Stimulated activated CD4-positive, alpha-beta T cell treated with anti-CD3 and anti-CD28 coated beads, Interleukin-2, amount 100 ng/mL, for 24 hours (primary cell): ENCODE data around the gene ABHD13.
"Not testable (repeated sequence)": the region's sequence is repeated elsewhere in the genome, so short reads cannot be mapped to it uniquely, and the experiment has no call there.

ENCODE experiments used
- DNase-seq, 2 donors: peaks; one replicate each; pipeline ENCODE4 v3.0.0-alpha.2; 2020

ABHD13 gene

GRCh38 chr13:108225440-108225839 lies 7.2 kb downstream of the ABHD13 start:
- DNase-seq: no peak

- no peak for DNase-seq
Measured at GRCh38 chr13:108226184-108226583, 8.0 kb downstream of the ABHD13 start.

GRCh38 chr13:108227651-108228272 lies 9.6 kb downstream of the ABHD13 start:
- DNase-seq: peak in 1 of 2 donors; percentile 41

- DNase-seq: no peak
Measured at GRCh38 chr13:108230377-108230776, 12.2 kb downstream of the ABHD13 start.

GRCh38 chr13:108249150-108249549 lies 31.0 kb downstream of the ABHD13 start:
- no peak for DNase-seq

- no peak for DNase-seq
Measured at GRCh38 chr13:108257248-108257647, 39.1 kb downstream of the ABHD13 start.

GRCh38 chr13:108263621-108264355 lies 45.6 kb downstream of the ABHD13 start:
- no peak for DNase-seq

- no peak for DNase-seq
Measured at GRCh38 chr13:108266321-108266990, 48.3 kb downstream of the ABHD13 start.

- no peak for DNase-seq
Measured at GRCh38 chr13:108267347-108267746, 49.2 kb downstream of the ABHD13 start.

- DNase-seq: not testable (repeated sequence)
Measured at GRCh38 chr13:108267855-108268254, 49.7 kb downstream of the ABHD13 start.

GRCh38 chr13:108268466-108269112 lies 50.4 kb downstream of the ABHD13 start:
- DNase-seq: no peak

GRCh38 chr13:108269601-108270328 lies 51.6 kb downstream of the ABHD13 start, which contains the start of gene TNFSF13B:
TNFSF13B (plus strand) TSS chr13:108269718; CDS start chr13:108269896, 178 bp downstream.
- peak; percentile 47 to 59 for DNase-seq

GRCh38 chr13:108270442-108270841 lies 52.2 kb downstream of the ABHD13 start:
- DNase-seq: no peak

- DNase-seq: no peak
Measured at GRCh38 chr13:108272333-108272732, 54.1 kb downstream of the ABHD13 start.

- no peak for DNase-seq
Measured at GRCh38 chr13:108273429-108274118, 55.4 kb downstream of the ABHD13 start.

- DNase-seq: no peak
Measured at GRCh38 chr13:108274718-108275117, 56.5 kb downstream of the ABHD13 start.

GRCh38 chr13:108276060-108276459 lies 57.9 kb downstream of the ABHD13 start:
- no peak for DNase-seq

GRCh38 chr13:108278466-108278865 lies 60.3 kb downstream of the ABHD13 start:
- DNase-seq: no peak

GRCh38 chr13:108281901-108282300 lies 63.7 kb downstream of the ABHD13 start:
- DNase-seq: no peak

GRCh38 chr13:108283110-108283509 lies 64.9 kb downstream of the ABHD13 start:
- DNase-seq: no peak
